GM19324 (cell line): Measurements from ENCODE around the gene TAF5L.
"Not testable (repeated sequence)": the region's sequence is repeated elsewhere in the genome, so short reads cannot be mapped to it uniquely, and the experiment has no call there.

Experiments
- ATAC-seq: cut with Tn5 transposase; IDR thresholded peaks from one replicate; pipeline ENCODE4 v1.9.1; 2021; ENCODE audit warnings: mild to moderate bottlenecking, moderate library complexity; ENCODE audit not compliant: unreplicated experiment, low FRiP score

The TAF5L gene

GRCh38 chr1:229572286-229572685 is 53.6 kb downstream of the TAF5L start:
- ATAC-seq, result no peak

- no peak for ATAC-seq
These were observed 54.9 kb downstream of the TAF5L start for GRCh38 chr1:229570891-229571516.

DNA sequence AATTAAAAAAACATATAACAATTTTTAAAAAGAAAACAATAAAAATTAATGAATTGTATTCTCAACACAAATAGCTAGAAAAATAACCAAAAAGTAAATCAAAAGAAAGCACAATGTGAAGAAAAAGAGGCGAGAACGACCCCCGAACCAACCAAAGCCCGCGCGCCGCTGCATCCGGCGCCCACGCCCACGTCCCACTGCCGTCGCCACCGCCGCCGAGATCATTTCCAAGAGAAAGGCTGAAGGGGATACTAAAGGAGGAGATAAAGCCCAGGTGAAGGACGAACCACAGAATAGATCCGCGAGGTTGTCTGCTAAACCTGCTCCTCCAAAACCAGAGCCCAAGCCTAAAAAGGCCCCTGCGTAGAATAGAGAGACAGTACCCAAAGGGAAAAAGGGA is 55.6 kb downstream of the TAF5L start:
- no peak for ATAC-seq

GRCh38 chr1:229567109-229567868 is 58.6 kb downstream of the TAF5L start:
- no peak for ATAC-seq

- ATAC-seq, result no peak
These were observed 62.2 kb downstream of the TAF5L start for GRCh38 chr1:229563701-229564100.

GRCh38 chr1:229563241-229563640 is 62.7 kb downstream of the TAF5L start:
- ATAC-seq, result no peak

- ATAC-seq, result no peak
These were observed 63.2 kb downstream of the TAF5L start for GRCh38 chr1:229562686-229563085.

DNA sequence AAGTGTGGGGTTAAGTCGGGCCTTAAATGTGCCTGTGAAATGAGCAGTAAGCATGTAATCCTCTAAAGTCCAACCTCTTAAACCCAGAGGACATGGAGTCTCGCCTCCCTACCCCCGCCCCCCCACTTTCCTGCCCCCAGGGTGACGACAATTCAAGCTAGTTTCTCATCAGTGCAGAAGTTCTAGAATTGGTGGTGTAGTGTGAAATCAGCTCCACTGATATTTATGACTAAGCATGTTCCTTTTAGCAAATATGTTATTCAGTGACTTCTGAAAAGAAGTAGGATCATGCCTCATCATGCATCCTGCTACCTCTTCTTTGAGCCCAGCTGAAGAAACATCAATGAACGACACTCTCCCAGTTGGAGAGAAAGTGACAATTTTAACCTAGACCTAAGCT is 64.8 kb downstream of the TAF5L start:
- ATAC-seq, result no peak

DNA sequence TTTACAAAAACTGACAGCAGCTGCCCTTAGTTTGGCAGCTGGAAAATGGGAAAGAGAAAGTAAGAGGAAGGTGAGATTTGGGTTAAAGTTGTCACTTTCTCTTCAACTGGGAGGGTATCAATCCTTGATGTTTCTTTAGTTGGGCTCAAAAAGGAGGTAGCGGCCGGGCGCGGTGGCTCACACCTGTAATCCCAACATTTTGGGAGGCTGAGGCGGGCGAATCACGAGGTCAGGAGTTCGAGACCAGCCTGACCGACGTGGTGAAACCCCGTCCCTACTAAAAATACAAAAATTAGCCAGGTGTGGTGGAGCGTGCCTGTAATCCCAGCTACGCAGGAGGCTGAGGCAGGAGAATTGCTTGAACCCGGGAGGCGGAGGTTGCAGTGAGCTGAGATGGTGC is 65.8 kb downstream of the TAF5L start:
- ATAC-seq, result not testable (repeated sequence)

- not testable (repeated sequence) for ATAC-seq
These were observed 66.6 kb downstream of the TAF5L start for GRCh38 chr1:229559336-229559801.

DNA sequence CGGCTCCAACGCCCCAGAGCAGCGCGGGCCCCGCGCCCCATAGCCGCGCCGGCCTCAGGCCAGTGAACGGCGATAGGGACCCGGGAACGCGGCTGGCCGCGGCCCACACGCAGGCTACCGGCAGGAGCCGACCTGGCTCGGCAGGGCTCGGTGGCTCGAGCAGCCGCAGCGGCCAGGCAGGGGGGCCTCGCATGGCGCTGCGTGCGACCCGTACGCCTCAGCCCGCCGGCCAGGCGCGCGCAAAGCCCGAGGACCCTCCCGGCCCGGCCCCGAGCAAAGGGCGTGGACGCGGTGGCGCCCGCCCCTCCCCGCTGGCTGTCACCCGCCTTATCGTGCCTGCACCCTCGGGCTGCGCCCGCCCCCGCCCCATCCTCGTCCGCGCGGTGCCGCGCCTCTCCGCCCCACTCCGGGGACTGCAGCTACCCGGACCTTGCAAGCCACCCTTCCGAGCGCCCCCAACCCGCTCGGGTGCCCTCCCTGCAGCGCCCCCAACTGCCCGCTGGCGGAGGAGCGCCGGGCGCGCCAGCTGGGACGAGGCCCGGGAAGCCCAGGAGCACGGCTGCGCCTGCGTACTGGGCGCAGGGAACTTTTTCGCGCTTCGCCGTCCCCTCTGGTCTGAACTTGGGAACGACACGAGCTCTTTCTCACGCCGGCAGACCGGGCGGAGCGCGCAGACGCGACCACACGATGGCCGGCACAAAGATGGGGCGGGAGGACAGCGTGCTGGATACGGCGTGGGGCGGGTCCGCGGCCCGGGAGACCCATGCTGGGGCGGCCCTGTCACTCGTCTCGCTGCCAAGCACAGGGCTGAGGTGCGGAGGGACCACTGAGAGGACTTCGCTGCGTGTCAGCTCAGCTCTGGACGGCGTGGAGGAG is 67.2 kb downstream of the TAF5L start, which contains the start of gene ABCB10:
ABCB10 (minus strand) TSS at position 248 of the 876 bp plus-strand sequence; CDS start at position 193, 55 bp downstream.
- ATAC-seq, result peak; percentile 82

GRCh38 chr1:229557913-229558414 is 68.0 kb downstream of the TAF5L start:
- peak; percentile 39 for ATAC-seq

DNA sequence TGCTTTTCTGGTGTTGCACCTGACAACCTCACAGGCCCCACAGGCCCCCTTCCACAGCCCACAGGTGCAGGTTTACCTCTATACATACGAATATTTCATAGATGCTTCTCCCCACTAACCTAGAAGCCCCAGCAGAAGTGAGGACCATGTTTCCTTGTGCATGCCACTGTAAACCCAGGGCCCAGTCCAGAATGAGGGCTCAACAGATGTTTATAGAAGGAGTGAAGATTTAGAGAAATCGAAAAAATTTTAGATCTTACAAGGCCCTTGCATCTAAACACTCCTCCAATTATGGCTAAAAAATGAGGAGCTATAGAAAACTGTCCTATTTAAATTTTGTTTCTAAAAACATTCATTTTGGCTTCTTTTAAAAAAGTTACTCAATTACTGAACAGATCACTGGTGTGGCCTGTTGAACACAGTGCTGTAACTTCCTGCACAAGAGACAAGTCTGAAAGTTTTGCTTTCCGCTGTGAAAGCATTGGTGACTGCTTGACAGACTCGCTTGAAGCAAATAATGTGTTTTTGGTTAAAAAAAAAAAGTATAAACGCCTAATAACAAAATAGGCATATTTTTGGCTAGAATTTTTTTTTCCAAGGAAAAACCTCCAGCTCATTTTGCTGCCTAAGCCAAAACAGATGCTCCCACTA is 68.6 kb downstream of the TAF5L start:
- ATAC-seq, result no peak

GRCh38 chr1:229554886-229555621 is 70.9 kb downstream of the TAF5L start:
- no peak for ATAC-seq

GRCh38 chr1:229553621-229554130 is 72.2 kb downstream of the TAF5L start:
- no peak for ATAC-seq

DNA sequence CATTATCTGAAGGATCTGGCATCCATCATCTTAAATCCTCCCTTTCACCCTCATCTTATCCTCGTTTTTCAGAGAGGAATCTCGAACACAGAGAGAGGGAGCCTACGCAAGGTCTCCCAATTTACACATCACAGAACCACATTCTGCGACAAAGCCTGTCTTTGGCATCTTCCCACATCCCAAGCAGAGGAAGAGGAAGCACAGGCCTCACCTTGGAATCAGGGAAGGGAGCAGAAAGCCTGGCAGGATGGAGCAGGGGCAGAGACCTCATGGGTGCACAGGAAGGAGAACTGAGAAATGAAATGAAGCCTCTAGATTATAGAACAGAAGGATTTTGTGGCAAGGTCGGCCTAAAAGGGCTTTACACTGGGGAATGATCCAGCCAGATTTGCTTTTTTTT is 73.2 kb downstream of the TAF5L start:
- no peak for ATAC-seq

GRCh38 chr1:229550812-229551567 is 74.9 kb downstream of the TAF5L start:
- no peak for ATAC-seq

- ATAC-seq, result no peak
These were observed 78.4 kb downstream of the TAF5L start for GRCh38 chr1:229547542-229547941.

GRCh38 chr1:229544587-229544986 is 81.3 kb downstream of the TAF5L start:
- ATAC-seq, result no peak
